Measurements from ENCODE around the gene ADGRE2.

- TF ChIP-seq, protein P1, sequence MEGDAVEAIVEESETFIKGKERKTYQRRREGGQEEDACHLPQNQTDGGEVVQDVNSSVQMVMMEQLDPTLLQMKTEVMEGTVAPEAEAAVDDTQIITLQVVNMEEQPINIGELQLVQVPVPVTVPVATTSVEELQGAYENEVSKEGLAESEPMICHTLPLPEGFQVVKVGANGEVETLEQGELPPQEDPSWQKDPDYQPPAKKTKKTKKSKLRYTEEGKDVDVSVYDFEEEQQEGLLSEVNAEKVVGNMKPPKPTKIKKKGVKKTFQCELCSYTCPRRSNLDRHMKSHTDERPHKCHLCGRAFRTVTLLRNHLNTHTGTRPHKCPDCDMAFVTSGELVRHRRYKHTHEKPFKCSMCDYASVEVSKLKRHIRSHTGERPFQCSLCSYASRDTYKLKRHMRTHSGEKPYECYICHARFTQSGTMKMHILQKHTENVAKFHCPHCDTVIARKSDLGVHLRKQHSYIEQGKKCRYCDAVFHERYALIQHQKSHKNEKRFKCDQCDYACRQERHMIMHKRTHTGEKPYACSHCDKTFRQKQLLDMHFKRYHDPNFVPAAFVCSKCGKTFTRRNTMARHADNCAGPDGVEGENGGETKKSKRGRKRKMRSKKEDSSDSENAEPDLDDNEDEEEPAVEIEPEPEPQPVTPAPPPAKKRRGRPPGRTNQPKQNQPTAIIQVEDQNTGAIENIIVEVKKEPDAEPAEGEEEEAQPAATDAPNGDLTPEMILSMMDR (conservative IDR thresholded peaks at IDR 0.05 in 1 of 2, IDR thresholded peaks at IDR 0.05 in 1 of 2; ENCODE audit: extremely low read depth in 1 of 2, insufficient read depth in 1 of 2, low read depth in 1 of 2, low read length in 2 of 2) = no peak
- TF ChIP-seq EZH2 (IDR thresholded peaks at IDR 0.05; ENCODE audit: borderline replicate concordance, low read length) = no peak
Measured at GRCh38 chr19:14758816-14759215, 19.5 kb downstream of the ADGRE2 start.
